ENCODE data around the gene PSEN1. TPM values are rescaled to one million over a fixed set of nuclear protein-coding genes. Genes with fewer than 3 reads are reported as not detected.

PSEN1 gene
- total RNA-seq, 4 donors from 2014 or later: 39.6 to 77.6 (median 47.4) TPM

DNA sequence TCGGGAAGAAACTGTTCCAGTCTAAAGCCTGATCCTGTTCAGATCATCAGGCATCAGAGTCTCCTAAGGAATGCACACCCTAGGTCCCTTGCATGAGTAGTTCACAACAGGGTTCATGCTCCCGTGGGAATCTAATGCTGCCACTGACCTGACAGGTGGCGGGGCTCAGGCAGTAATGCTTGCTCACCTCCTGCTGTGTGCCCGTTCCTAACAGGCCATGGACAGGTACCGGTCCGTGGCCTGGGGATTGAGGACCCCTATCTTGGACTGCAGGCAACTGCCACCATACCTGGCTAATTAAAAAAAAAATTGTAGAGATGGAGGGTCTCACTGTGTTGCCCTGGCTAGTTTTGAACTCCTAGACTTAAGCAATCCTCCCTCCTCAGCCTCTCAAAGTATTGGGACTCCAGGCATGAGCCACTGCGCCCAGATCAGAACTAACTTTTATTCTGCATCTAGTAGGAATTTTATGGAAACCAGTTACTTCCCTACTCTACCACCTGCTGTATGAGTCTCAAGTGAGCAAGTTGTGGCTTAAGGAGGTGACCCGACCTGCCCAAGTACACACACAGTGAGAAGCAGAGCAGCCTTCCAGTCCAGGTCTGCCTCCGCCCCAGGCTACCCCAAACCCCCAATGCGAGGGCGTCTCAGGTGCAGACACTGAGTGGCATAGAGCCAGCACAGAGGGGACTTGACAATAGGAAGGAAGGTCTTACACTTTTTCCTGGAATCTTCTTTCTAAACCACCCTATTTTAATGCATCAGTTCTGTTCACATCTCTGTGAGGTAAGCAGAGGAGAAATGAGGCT lies 98.5 kb downstream of the PSEN1 start:
- Histone ChIP-seq H3K36me3 (no peaks in the 10 kb centered on the region), H3K27ac (peak overlapping the region in 2 of 4 donors; percentile 49 to 70), H3K4me3 (no peak overlapping the region), H3K4me1 (peaks cover 0 to 67% (median 36%) of the 10 kb centered on the region in 4 donors), H3K27me3 (peaks cover 0 to 11% of the 10 kb centered on the region in 2 donors), H3K9me3 (no peaks in the 10 kb centered on the region)
- no peak for DNase-seq (ENCODE audit: low spot score in 2 of 2)
- 74 to 86% methylated on average over 8 to 11 of the region's 11 CpGs for WGBS, 2 donors
- no peak for TF ChIP-seq POLR2A (IDR thresholded peaks at IDR 0.05)
- TF ChIP-seq EP300 (IDR thresholded peaks at IDR 0.05): no peak
- TF ChIP-seq, protein P1, sequence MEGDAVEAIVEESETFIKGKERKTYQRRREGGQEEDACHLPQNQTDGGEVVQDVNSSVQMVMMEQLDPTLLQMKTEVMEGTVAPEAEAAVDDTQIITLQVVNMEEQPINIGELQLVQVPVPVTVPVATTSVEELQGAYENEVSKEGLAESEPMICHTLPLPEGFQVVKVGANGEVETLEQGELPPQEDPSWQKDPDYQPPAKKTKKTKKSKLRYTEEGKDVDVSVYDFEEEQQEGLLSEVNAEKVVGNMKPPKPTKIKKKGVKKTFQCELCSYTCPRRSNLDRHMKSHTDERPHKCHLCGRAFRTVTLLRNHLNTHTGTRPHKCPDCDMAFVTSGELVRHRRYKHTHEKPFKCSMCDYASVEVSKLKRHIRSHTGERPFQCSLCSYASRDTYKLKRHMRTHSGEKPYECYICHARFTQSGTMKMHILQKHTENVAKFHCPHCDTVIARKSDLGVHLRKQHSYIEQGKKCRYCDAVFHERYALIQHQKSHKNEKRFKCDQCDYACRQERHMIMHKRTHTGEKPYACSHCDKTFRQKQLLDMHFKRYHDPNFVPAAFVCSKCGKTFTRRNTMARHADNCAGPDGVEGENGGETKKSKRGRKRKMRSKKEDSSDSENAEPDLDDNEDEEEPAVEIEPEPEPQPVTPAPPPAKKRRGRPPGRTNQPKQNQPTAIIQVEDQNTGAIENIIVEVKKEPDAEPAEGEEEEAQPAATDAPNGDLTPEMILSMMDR (IDR thresholded peaks at IDR 0.05): no peak

DNA sequence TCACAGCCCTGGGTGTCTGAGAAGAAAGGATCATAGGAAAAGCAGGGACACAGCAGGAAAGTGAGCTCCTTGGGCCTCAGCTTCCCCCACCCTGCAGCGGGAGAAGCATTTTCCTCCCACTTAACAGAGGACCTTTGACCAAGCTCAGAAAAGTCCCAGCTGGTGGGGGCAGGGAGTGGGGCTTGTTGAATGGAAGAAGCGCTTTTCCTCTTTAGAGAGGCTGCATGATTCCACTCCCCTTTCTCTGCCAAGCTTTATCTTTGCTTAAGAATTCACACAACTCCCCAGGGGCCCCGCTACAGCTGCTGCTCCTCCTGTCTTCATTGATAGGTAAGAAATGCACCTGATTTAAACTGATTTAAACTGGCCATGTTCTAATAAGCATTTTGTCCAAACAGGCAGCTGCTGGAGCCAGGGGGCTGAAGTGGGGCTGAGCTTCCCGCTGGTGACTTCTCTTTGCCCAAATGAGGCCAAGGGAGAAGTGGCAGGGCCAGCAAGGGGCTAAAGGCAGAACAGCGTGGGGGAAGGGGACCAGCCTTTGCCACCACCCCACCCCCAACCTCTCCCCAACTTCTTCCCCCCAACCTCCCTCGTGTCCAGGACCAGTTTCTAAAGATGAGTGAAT lies 99.3 kb downstream of the PSEN1 start:
- no peak for TF ChIP-seq POLR2A (IDR thresholded peaks at IDR 0.05)
- TF ChIP-seq, protein P1 (IDR thresholded peaks at IDR 0.05): no peak
- TF ChIP-seq EP300 (IDR thresholded peaks at IDR 0.05): no peak
- H3K4me3 ChIP-seq: no peak overlapping the region
- peak in 1 of 2 donors; percentile 14 for DNase-seq (ENCODE audit: low spot score in 2 of 2)
- peaks cover 0 to 13% of the 10 kb centered on the region in 2 donors for H3K27me3 ChIP-seq
- H3K9me3 ChIP-seq: no peaks in the 10 kb centered on the region
- WGBS, 2 donors: 35 to 36% methylated on average over 6 of the region's 6 CpGs
- H3K27ac ChIP-seq: peak overlapping the region in 2 of 4 donors; percentile 49 to 70
- H3K4me1 ChIP-seq: peaks cover 0 to 76% (median 41%) of the 10 kb centered on the region in 4 donors
- H3K36me3 ChIP-seq: no peaks in the 10 kb centered on the region

DNA sequence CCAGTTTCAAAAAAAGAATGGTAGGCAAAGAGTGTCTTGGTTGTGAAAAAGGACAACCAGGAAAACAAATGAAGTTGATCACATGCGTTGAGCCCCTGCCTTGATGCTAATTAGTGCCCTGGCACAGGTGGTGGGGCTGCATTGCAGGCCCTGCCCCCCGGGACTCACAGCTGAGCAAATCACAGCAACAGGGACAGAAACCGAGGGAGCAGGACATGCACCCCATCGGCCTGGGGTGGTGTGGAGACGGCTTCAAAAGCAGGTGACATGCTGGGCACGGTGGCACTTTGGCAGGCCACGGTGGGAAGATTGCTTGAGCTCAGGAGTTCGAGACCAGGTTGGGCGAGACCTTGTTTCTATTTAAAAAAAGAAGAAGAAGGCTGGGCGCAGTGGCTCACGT lies 99.8 kb downstream of the PSEN1 start:
- H3K4me3 ChIP-seq: no peak overlapping the region
- peak in 1 of 2 donors; percentile 11 for DNase-seq (ENCODE audit: low spot score in 2 of 2)
- no peaks in the 10 kb centered on the region for H3K36me3 ChIP-seq
- no peak for TF ChIP-seq POLR2A (IDR thresholded peaks at IDR 0.05)
- TF ChIP-seq, protein P1 (IDR thresholded peaks at IDR 0.05): no peak
- no peak for TF ChIP-seq EP300 (IDR thresholded peaks at IDR 0.05)
- H3K27ac ChIP-seq: peak overlapping the region in 2 of 4 donors; percentile 49 to 70
- WGBS, 2 donors: 71 to 79% methylated on average over 11 of the region's 11 CpGs
- peaks cover 0 to 81% (median 47%) of the 10 kb centered on the region in 4 donors for H3K4me1 ChIP-seq
- peaks cover 0 to 13% of the 10 kb centered on the region in 2 donors for H3K27me3 ChIP-seq
- H3K9me3 ChIP-seq: no peaks in the 10 kb centered on the region

DNA sequence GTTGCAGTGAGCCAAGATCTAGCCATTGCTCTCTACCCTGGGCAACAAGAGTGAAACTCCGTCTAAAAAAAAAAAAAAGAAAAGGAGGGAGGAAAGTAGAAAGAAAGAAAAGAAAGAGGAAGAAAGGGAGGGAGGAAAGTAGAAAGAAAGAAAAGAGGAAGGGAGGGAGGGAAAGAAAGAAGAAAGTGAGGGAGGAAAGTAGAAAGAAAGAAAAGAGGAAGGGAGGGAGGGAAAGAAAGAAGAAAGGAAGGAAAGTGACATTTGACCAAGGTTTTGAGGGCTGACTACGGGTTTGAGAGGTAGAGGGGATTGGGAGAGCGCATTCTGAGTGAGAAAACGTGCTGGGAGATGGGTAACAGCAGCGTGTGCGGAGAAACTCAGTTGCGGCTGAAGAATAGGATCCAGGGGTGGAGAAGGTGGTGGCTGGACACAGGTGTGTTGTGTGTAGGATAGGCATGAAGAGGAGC lies 100.5 kb downstream of the PSEN1 start:
- no peaks in the 10 kb centered on the region for H3K36me3 ChIP-seq
- peak overlapping the region in 3 of 4 donors; percentile 77 to 97 (median 89) for H3K27ac ChIP-seq
- TF ChIP-seq, protein P1 (IDR thresholded peaks at IDR 0.05): no peak
- TF ChIP-seq EP300 (IDR thresholded peaks at IDR 0.05): no peak
- no peak for TF ChIP-seq POLR2A (IDR thresholded peaks at IDR 0.05)
- H3K4me3 ChIP-seq: peak overlapping the region; percentile 61 to 86 (median 70)
- H3K9me3 ChIP-seq: no peaks in the 10 kb centered on the region
- whole genome bisulfite sequencing, 2 donors: 71 to 72% methylated on average over 6 to 7 of the region's 7 CpGs
- no peak for DNase-seq (ENCODE audit: low spot score in 2 of 2)
- peaks cover 0 to 13% of the 10 kb centered on the region in 2 donors for H3K27me3 ChIP-seq
- peaks cover 0 to 85% (median 51%) of the 10 kb centered on the region in 4 donors for H3K4me1 ChIP-seq

All from tibial nerve (tissue), 4 donors.